ENCODE measurements around the gene DAW1.

The DAW1 gene, protein sequence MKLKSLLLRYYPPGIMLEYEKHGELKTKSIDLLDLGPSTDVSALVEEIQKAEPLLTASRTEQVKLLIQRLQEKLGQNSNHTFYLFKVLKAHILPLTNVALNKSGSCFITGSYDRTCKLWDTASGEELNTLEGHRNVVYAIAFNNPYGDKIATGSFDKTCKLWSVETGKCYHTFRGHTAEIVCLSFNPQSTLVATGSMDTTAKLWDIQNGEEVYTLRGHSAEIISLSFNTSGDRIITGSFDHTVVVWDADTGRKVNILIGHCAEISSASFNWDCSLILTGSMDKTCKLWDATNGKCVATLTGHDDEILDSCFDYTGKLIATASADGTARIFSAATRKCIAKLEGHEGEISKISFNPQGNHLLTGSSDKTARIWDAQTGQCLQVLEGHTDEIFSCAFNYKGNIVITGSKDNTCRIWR

DNA sequence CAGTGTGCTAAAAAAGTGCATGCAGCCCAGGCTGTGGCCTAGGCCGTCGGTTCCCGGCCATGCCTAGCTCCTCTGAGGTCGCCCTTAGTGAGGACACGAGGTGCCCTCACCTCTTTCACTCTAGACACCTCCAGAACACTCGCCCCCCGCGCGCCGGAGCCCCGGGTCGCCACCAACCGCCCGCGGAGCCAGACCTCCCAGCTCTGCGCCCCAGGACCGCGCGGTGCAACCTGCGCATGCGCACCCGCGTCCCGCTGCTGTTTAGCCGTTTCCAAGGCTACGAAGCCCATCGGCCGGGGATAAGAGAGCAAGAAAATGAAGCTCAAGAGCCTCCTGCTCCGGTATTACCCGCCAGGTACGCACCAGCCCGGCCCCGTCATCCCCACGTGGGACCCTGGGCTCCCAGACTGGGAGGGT lies at the start of gene DAW1:
DAW1 (plus strand) TSS at position 257 of the 417 bp plus-strand sequence; CDS start at position 316, 59 bp downstream.
- Histone ChIP-seq H3K9me3 (ENCODE audit: control insufficient read depth, low read length) (no peaks in the 10 kb centered on the region), H3K36me3 (ENCODE audit: control insufficient read depth, insufficient read depth, low read length) (no peaks in the 10 kb centered on the region), H3K4me1 (ENCODE audit: control insufficient read depth, insufficient read depth, low read length) (peaks cover 11% of the 10 kb centered on the region), H3K9ac (ENCODE audit: low read length) (peak within 1 kb of the TSS; percentile 24), H3K27me3 (ENCODE audit: control insufficient read depth, insufficient read depth, low read length) (no peaks in the 10 kb centered on the region), H3K4me3 (ENCODE audit: low read length) (no peak within 1 kb of the TSS)

DNA sequence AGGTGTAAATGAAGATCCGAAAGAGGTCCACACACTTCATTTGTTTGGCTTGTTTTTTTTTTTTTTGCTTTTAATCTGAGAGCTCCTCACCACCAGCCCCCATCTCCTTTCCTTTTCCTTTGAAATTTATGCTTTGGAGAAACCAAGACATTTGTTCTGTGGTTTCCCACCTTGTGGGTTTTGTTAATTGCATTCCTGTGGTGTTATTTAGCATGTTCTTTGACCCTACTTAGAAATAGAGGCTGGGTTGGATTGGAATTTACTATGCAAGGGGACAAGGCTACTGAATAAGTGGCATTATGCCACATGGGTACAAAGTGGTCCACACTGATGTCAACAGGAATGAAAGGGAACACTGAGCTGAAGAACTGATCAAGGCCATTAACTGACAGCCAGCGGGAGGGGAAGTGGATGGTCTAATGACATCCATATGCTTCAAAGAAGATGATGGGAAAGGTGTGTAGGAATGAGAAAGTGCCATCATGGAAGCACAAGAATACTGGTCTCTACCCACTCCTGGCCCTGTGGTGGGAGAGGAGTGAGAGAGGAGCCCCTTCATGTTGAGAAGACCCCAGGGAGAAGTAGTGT lies 48.9 kb upstream of the DAW1 start:
- Histone ChIP-seq H3K9ac (ENCODE audit: low read length) (no peak overlapping the region), H3K36me3 (ENCODE audit: control insufficient read depth, insufficient read depth, low read length) (no peaks in the 10 kb centered on the region), H3K4me3 (ENCODE audit: low read length) (no peak overlapping the region), H3K27me3 (ENCODE audit: control insufficient read depth, insufficient read depth, low read length) (no peaks in the 10 kb centered on the region), H3K4me1 (ENCODE audit: control insufficient read depth, insufficient read depth, low read length) (peaks cover 28% of the 10 kb centered on the region), H3K9me3 (ENCODE audit: control insufficient read depth, low read length) (no peaks in the 10 kb centered on the region)

DNA sequence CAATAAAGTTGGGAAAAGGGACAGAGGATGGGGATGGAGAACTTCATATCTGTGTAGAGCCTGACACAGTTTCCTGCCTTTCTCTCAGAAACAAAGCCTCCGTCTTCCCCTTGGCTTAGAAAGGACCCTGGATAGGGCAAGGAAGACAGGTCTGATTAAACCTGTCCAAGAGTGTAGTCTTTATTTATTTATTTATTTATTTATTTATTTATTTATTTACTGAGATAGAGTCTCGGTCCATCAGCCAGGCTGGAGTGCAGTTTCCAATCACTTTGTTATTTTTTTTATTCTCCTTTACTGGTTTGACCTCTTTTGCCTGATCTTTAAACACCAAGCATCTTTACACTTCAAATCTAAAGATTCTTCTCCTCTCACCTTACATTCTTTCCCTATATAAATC lies 47.5 kb upstream of the DAW1 start:
- H3K4me3 ChIP-seq (ENCODE audit: low read length) = no peak overlapping the region
- H3K36me3 ChIP-seq (ENCODE audit: control insufficient read depth, insufficient read depth, low read length) = no peaks in the 10 kb centered on the region
- no peak overlapping the region for H3K9ac ChIP-seq (ENCODE audit: low read length)
- no peaks in the 10 kb centered on the region for H3K9me3 ChIP-seq (ENCODE audit: control insufficient read depth, low read length)
- no peaks in the 10 kb centered on the region for H3K27me3 ChIP-seq (ENCODE audit: control insufficient read depth, insufficient read depth, low read length)
- H3K4me1 ChIP-seq (ENCODE audit: control insufficient read depth, insufficient read depth, low read length) = peaks cover 14% of the 10 kb centered on the region

DNA sequence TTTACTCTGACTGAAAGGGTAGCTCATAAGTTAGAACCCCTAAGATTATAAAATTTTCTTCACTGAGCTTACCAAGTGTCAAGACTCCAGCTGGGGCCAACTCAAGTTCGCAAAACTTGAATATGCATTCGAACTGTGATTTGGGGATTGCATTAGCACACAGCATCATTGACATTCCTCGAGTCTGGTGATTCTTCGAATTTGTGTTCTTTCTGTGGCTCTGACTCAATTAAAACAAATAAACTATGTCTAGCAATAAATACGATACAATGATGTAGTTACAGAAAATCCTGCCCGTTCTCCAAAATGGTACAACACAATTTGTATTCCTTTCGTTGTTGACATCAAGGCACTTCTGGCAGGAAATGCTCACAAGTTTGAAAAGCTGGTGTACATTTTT lies 46.7 kb upstream of the DAW1 start:
- Histone ChIP-seq H3K9ac (ENCODE audit: low read length) (no peak overlapping the region), H3K27me3 (ENCODE audit: control insufficient read depth, insufficient read depth, low read length) (no peaks in the 10 kb centered on the region), H3K36me3 (ENCODE audit: control insufficient read depth, insufficient read depth, low read length) (no peaks in the 10 kb centered on the region), H3K4me3 (ENCODE audit: low read length) (no peak overlapping the region), H3K4me1 (ENCODE audit: control insufficient read depth, insufficient read depth, low read length) (peaks cover 9% of the 10 kb centered on the region), H3K9me3 (ENCODE audit: control insufficient read depth, low read length) (no peaks in the 10 kb centered on the region)

DNA sequence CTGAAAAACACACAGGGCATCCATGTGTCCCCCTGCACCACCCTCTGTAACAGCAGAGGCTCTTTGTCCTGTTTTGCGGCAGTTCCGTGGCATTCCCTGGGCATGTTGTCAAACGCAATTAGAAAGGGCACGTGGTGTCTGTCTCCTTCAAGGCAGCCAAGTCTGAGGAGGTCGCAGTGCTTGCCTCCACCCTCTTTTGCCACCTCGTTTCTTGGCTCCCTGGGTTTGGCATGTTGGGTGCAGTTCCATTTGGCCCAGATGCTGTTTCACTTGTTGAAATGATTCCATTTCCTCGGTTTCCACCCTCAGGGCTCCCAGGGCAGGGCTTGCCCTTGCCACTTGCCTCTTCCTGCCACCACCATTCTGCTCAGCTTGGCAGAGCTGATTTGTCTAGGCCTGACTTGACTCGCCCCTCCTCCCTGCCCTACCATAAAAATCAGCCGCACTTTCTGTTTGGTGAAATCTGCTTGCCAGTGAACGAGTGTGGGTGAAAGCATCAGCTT lies 45.4 kb upstream of the DAW1 start:
- H3K4me3 ChIP-seq (ENCODE audit: low read length) = no peak overlapping the region
- peaks cover 8% of the 10 kb centered on the region for H3K4me1 ChIP-seq (ENCODE audit: control insufficient read depth, insufficient read depth, low read length)
- no peaks in the 10 kb centered on the region for H3K9me3 ChIP-seq (ENCODE audit: control insufficient read depth, low read length)
- no peaks in the 10 kb centered on the region for H3K27me3 ChIP-seq (ENCODE audit: control insufficient read depth, insufficient read depth, low read length)
- H3K9ac ChIP-seq (ENCODE audit: low read length) = no peak overlapping the region
- H3K36me3 ChIP-seq (ENCODE audit: control insufficient read depth, insufficient read depth, low read length) = no peaks in the 10 kb centered on the region

DNA sequence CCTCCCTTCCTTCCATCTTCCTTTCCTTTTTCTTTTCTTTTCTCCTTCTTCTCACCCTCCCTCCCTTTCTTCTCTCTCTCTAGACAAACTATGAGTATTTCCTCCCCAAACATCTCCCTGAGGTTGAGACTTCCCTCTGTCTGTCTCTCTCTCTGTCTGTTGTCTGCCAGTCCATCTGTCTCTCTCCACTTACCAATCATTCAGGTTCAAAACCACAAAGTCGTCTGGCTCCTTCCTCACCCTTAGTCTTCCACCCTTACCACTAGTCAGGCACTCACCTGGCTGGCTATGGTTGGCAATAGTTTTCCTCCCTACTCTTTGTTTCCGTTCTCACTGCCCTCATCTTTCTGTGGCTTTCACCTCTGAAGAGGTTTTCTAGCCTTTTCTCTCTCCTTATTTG lies 44.9 kb upstream of the DAW1 start:
- Histone ChIP-seq H3K4me1 (ENCODE audit: control insufficient read depth, insufficient read depth, low read length) (peaks cover 3% of the 10 kb centered on the region), H3K9me3 (ENCODE audit: control insufficient read depth, low read length) (no peaks in the 10 kb centered on the region), H3K36me3 (ENCODE audit: control insufficient read depth, insufficient read depth, low read length) (no peaks in the 10 kb centered on the region), H3K9ac (ENCODE audit: low read length) (no peak overlapping the region), H3K4me3 (ENCODE audit: low read length) (no peak overlapping the region), H3K27me3 (ENCODE audit: control insufficient read depth, insufficient read depth, low read length) (no peaks in the 10 kb centered on the region)

DNA sequence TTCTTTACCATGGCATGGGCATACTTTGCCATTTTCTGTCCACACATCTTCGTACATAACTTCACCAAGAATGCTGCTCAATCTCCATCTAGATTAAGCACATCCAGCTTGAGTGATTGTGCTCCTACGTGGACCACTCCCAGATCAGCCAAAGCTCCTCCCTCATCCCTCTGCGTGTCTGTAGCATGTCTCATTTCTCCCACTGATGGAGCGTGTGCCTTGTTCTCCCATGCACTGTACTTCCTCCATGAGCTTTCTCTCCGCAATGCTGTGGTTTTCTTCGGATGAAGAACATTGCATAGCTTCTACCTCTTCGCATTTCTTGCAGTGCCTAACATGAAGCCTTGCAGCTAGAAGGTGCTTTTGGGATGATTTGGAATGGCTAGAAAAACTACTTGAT lies 44.3 kb upstream of the DAW1 start:
- Histone ChIP-seq H3K9ac (ENCODE audit: low read length) (no peak overlapping the region), H3K36me3 (ENCODE audit: control insufficient read depth, insufficient read depth, low read length) (no peaks in the 10 kb centered on the region), H3K4me1 (ENCODE audit: control insufficient read depth, insufficient read depth, low read length) (no peaks in the 10 kb centered on the region), H3K9me3 (ENCODE audit: control insufficient read depth, low read length) (no peaks in the 10 kb centered on the region), H3K27me3 (ENCODE audit: control insufficient read depth, insufficient read depth, low read length) (no peaks in the 10 kb centered on the region), H3K4me3 (ENCODE audit: low read length) (no peak overlapping the region)

DNA sequence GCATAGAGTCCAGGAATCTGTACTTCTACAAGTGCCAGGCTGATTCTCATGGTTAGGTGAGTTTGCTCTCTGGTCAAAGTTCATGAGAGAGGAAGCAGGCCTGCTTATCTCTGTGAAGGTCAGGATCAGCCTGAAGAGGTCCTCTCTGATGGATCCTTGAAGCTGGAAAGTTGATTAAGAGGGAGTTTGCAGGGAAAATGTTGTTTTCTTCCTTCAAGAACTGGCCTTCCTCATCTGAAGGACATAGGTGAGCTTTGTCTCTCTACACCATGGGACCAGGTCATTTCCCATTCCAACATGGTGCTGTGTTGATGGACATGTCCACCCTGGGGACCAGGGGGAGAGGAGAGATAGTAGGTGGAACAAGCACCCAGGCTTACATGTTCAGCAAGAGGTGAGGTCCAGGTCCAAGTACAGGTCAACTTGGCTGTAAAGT lies 42.9 kb upstream of the DAW1 start:
- no peaks in the 10 kb centered on the region for H3K4me1 ChIP-seq (ENCODE audit: control insufficient read depth, insufficient read depth, low read length)
- H3K36me3 ChIP-seq (ENCODE audit: control insufficient read depth, insufficient read depth, low read length) = no peaks in the 10 kb centered on the region
- no peaks in the 10 kb centered on the region for H3K27me3 ChIP-seq (ENCODE audit: control insufficient read depth, insufficient read depth, low read length)
- H3K9me3 ChIP-seq (ENCODE audit: control insufficient read depth, low read length) = no peaks in the 10 kb centered on the region
- no peak overlapping the region for H3K9ac ChIP-seq (ENCODE audit: low read length)
- H3K4me3 ChIP-seq (ENCODE audit: low read length) = no peak overlapping the region

DNA sequence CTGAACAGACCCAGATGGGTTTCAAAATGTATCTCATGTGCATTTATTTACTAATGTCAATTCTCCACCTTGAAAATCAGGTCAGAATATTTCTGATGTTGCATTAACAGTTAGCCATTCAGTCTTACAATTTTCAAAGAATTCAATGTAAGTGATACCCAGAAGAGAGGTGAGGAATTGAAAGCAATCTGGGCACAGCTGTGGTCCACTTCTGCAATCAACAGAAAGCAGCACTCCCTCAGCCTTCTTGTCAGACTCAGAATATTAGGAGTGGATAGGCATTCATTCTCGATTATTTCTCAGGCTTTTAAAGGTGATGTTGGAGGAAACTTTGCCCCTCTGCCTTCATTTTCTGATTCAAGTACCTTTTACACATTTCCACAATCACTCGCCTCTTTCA lies 42.1 kb upstream of the DAW1 start:
- Histone ChIP-seq H3K9me3 (ENCODE audit: control insufficient read depth, low read length) (no peaks in the 10 kb centered on the region), H3K27me3 (ENCODE audit: control insufficient read depth, insufficient read depth, low read length) (no peaks in the 10 kb centered on the region), H3K4me1 (ENCODE audit: control insufficient read depth, insufficient read depth, low read length) (no peaks in the 10 kb centered on the region), H3K4me3 (ENCODE audit: low read length) (no peak overlapping the region), H3K9ac (ENCODE audit: low read length) (no peak overlapping the region), H3K36me3 (ENCODE audit: control insufficient read depth, insufficient read depth, low read length) (no peaks in the 10 kb centered on the region)

DNA sequence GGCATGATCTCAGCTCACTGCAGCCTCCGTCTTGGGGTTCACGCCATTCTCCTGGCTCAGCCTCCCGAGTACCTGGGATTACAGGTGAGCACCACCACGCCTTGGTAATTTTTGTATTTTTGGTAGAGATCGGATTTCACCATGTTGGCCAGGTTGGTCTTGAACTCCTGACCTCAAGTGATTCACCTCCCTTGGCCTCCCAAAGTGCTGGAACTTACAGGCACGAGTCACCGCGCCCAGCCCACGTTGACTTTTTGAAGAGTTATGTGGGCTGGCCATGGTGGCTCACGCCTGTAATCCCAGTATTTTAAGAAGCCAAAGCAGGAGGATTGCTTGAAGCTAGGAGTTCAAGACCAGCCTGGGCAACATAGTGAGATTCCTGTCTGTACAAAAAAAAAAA lies 37.0 kb upstream of the DAW1 start:
- H3K9ac ChIP-seq (ENCODE audit: low read length) = no peak overlapping the region
- H3K4me3 ChIP-seq (ENCODE audit: low read length) = no peak overlapping the region
- peaks cover 2% of the 10 kb centered on the region for H3K4me1 ChIP-seq (ENCODE audit: control insufficient read depth, insufficient read depth, low read length)
- H3K27me3 ChIP-seq (ENCODE audit: control insufficient read depth, insufficient read depth, low read length) = no peaks in the 10 kb centered on the region
- H3K9me3 ChIP-seq (ENCODE audit: control insufficient read depth, low read length) = no peaks in the 10 kb centered on the region
- no peaks in the 10 kb centered on the region for H3K36me3 ChIP-seq (ENCODE audit: control insufficient read depth, insufficient read depth, low read length)

DNA sequence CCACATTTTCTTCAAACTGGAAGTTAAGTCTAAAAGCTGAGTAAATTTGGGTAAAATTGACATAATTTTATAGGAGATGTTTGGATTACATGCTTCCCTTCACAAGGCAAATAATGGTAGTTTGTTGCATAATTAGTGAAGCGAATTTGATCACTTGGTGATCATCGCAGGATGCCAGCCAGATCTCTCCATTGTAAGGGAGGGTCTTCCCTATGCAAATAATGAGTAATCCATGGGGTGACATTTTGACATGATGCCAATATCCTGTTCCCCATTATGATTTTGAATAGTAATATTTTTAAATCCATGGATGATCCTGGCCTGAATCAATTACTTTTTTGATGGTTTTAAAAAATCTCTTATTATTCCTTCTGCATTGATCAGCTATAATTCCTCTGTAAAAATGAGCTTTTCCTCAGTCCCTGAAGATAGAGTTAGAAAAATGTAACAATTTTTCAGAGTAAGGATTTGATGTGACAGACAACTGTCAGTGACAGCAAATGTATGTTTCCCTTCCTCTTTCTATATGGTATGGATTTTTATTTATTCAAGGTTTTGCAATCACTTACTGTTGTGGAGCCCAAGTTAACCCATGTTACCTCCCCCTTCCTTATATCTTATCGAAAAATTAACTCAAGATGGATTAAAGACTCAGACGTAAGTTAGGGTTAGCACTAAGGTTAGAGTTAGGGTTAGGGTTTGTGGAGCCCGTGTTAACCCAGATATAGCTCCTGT lies 36.3 kb upstream of the DAW1 start:
- peaks cover 5% of the 10 kb centered on the region for H3K4me1 ChIP-seq (ENCODE audit: control insufficient read depth, insufficient read depth, low read length)
- no peak overlapping the region for H3K4me3 ChIP-seq (ENCODE audit: low read length)
- no peaks in the 10 kb centered on the region for H3K36me3 ChIP-seq (ENCODE audit: control insufficient read depth, insufficient read depth, low read length)
- no peaks in the 10 kb centered on the region for H3K27me3 ChIP-seq (ENCODE audit: control insufficient read depth, insufficient read depth, low read length)
- no peak overlapping the region for H3K9ac ChIP-seq (ENCODE audit: low read length)
- H3K9me3 ChIP-seq (ENCODE audit: control insufficient read depth, low read length) = no peaks in the 10 kb centered on the region

All from mucosa of stomach (tissue), 1 donor.